ENCODE measurements around the gene LARP7.

DNA sequence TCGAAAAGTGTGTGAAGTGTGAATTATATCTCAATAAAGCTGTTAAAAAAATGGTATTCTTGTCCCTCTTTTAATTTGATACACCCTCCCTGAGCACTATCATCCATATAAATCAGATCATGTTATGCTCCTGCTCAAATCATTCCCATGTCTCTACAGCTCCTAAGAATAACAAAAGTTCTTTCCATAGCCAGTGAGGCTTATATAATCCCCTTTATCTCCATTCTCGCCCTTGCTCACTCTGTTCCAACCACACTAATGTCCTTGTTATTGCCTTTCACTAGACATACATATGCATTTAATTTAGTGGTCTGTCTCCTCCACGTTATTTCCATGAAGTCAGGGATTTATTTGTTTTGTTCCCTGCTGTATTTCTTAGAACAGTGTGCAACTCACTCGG, 10.7 kb upstream of the LARP7 start:
- TF ChIP-seq, protein P1, sequence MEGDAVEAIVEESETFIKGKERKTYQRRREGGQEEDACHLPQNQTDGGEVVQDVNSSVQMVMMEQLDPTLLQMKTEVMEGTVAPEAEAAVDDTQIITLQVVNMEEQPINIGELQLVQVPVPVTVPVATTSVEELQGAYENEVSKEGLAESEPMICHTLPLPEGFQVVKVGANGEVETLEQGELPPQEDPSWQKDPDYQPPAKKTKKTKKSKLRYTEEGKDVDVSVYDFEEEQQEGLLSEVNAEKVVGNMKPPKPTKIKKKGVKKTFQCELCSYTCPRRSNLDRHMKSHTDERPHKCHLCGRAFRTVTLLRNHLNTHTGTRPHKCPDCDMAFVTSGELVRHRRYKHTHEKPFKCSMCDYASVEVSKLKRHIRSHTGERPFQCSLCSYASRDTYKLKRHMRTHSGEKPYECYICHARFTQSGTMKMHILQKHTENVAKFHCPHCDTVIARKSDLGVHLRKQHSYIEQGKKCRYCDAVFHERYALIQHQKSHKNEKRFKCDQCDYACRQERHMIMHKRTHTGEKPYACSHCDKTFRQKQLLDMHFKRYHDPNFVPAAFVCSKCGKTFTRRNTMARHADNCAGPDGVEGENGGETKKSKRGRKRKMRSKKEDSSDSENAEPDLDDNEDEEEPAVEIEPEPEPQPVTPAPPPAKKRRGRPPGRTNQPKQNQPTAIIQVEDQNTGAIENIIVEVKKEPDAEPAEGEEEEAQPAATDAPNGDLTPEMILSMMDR (IDR thresholded peaks at IDR 0.05; ENCODE audit: low read depth, low read length), result no peak
- no peak for TF ChIP-seq EZH2phosphoT487 (IDR thresholded peaks at IDR 0.05; ENCODE audit: low read depth)

Data from OCI-LY3 (cell line).